GM12878 (cell line): ENCODE data around the gene MSGN1. TPM values are rescaled to one million over a fixed set of nuclear protein-coding genes. Genes with fewer than 3 reads are reported as not detected.

Experiments used
- ATAC-seq: fragments of 200-7000 bp; cut with Tn5 transposase; 3 replicates; pipeline ENCODE4 v1.9.1; 2020; ENCODE audit warnings: mild to moderate bottlenecking, moderate library complexity
- BruUV-seq: library from RNA; stranded (reverse); fragments of 400-500 nt; replicated peaks from 2 replicates; lab custom pipeline; 2021; lab: Mats Ljungman, UMichigan
- CTCF ChIA-PET: fragments of 300-600 bp; sonication (Branson Sonifier 250); formaldehyde crosslinking; extraction: SDS; loops from one replicate; lab custom pipeline; 2021; ENCODE audit warnings: inconsistent platforms; lab: Yijun Ruan, JAX
- POLR2A ChIA-PET: fragments of 350-600 bp; formaldehyde crosslinking; extraction: SDS; loops from one replicate; lab custom pipeline; 2021; ENCODE audit warnings: inconsistent platforms; lab: Charles Lee
- RAD21 ChIA-PET: fragments of 300-600 bp; sonication (Branson Sonifier 250); formaldehyde crosslinking; loops from one replicate; lab custom pipeline; 2023; ENCODE audit warnings: antibody characterized with exemption; ENCODE audit not compliant: unreplicated experiment; lab: Charles Lee
- SMC1A ChIA-PET: fragments of 300-600 bp; sonication (Branson Sonifier 250); formaldehyde crosslinking; loops from one replicate; lab custom pipeline; 2023; ENCODE audit not compliant: unreplicated experiment, uncharacterized antibody; lab: Charles Lee
- DNase-seq: peaks from one replicate; pipeline ENCODE4 v3.0.0-alpha.2; 2011; ENCODE audit warnings: low read depth, low spot score
- FAIRE-seq: peaks from 3 replicates; lab custom pipeline; 2011; peaks lifted over from hg19 to GRCh38; lab: Jason Lieb, UNC
- H2AFZ ChIP-seq: 2 replicates; pipeline ENCODE4 v1.6.0; 2011; ENCODE audit warnings: low read depth, low read length, control low read depth; ENCODE audit not compliant: control insufficient read depth
- H3K27ac ChIP-seq: 2 replicates; pipeline ENCODE4 v1.5.1; 2011; ENCODE audit warnings: control low read depth; ENCODE audit not compliant: control insufficient read depth, insufficient read depth
- H3K27me3 ChIP-seq, 2 experiments: replicated peaks in 1 of 2; 2 replicates each; pipeline versions ENCODE4 v1.6.0 to v1.6.1; 2011; ENCODE audit warnings: low read length in 1 of 2; ENCODE audit not compliant: control insufficient read depth in 2 of 2, insufficient read depth in 2 of 2
- H3K36me3 ChIP-seq, 2 experiments: 2 replicates each; pipeline ENCODE4 v1.5.1; 2011; ENCODE audit warnings: low read length in 1 of 2; ENCODE audit not compliant: control insufficient read depth in 2 of 2, insufficient read depth in 2 of 2
- H3K4me1 ChIP-seq: 2 replicates; pipeline ENCODE4 v1.6.1; 2011; ENCODE audit warnings: mild to moderate bottlenecking, low read length, moderate library complexity, mixed read lengths; ENCODE audit not compliant: control insufficient read depth, insufficient read depth
- H3K4me2 ChIP-seq: 2 replicates; pipeline ENCODE4 v1.6.0; 2011; ENCODE audit warnings: control low read depth; ENCODE audit not compliant: control insufficient read depth, insufficient read depth
- H3K4me3 ChIP-seq: fragments of 200-600 bp; sonication (generic); 2 replicates; pipeline ENCODE4 v1.5.1; 2016
- H3K79me2 ChIP-seq: 2 replicates; pipeline ENCODE4 v1.6.0; 2011; ENCODE audit warnings: low read length; ENCODE audit not compliant: control insufficient read depth, insufficient read depth
- H3K9ac ChIP-seq: 2 replicates; pipeline ENCODE4 v1.8.0; 2011; ENCODE audit warnings: low read length, control low read depth, mixed read lengths; ENCODE audit not compliant: control insufficient read depth, insufficient read depth
- H3K9me3 ChIP-seq: replicated peaks from 3 replicates; pipeline ENCODE4 v1.5.1; 2011; ENCODE audit warnings: mild to moderate bottlenecking, low read length; ENCODE audit not compliant: control insufficient read depth, insufficient read depth
- H4K20me1 ChIP-seq: 2 replicates; pipeline ENCODE4 v1.6.0; 2011; ENCODE audit not compliant: control insufficient read depth, insufficient read depth
- WGBS: methylation state at CpG from one replicate; pipeline ENCODE4 v1.1.6; 2016; ENCODE audit warnings: low lambda C conversion rate; ENCODE audit not compliant: insufficient replicate concordance, insufficient coverage; ENCODE audit errors: missing lambda C conversion rate; 5-methylcytosine and 5-hydroxymethylcytosine counted together
- in situ Hi-C: fragments of 300-500 bp; cut with MboI; formaldehyde crosslinking; loops from 9 replicates; pipeline ENCODE4 v1.14.3; 2018; ENCODE audit warnings: mixed read lengths
- intact Hi-C: fragments of 100-400 bp; cut with micrococcal nuclease; formaldehyde crosslinking; loops from one replicate; pipeline ENCODE4 v1.14.2; 2022; ENCODE audit not compliant: unreplicated experiment
- polyA plus RNA-seq, 11 experiments: library from polyadenylated mRNA; depleted of rRNA in 4 of 11; unstranded in 6 of 11; stranded (reverse) in 5 of 11; fragments of >200 nt; fragmentation: Nextera tagmentation in 4 of 11; fragmentation: Illumina TruSeq in 1 of 11; extraction: Ambion mirVana in 4 of 11; extraction: Trizol in 1 of 11; gene quantifications; 1 replicate in 1 of 11; 2 replicates in 10 of 11; pipeline versions ENCODE4 v1.2.1 to v1.2.3, GENCODE V29; 2011 to 2016; ENCODE audit warnings: inconsistent platforms in 2 of 11, missing spikeins in 2 of 11, low read depth in 1 of 11
- total RNA-seq, 4 experiments: library from RNA; depleted of rRNA in 3 of 4; stranded (reverse); fragments of >200 nt in 3 of 4; fragmentation: Illumina TruSeq in 1 of 4; extraction: Trizol in 1 of 4; gene quantifications; 2 replicates each; pipeline versions ENCODE4 v1.2.1 to v1.2.3, GENCODE V29; 2013 to 2021
- TF ChIP-seq, protein P1 (sequence below): fragments of 450-650 bp; formaldehyde crosslinking; IDR thresholded peaks from 2 replicates; pipeline ENCODE4 v1.4.0; 2020; ENCODE audit warnings: mild to moderate bottlenecking, moderate library complexity

Gene MSGN1
- total and polyA plus RNA-seq, 10 of the 15 experiments (the other 5 are each of a cell fraction or from before 2014, with no cell fraction given): 0.27 TPM; not detected in 9

DNA sequence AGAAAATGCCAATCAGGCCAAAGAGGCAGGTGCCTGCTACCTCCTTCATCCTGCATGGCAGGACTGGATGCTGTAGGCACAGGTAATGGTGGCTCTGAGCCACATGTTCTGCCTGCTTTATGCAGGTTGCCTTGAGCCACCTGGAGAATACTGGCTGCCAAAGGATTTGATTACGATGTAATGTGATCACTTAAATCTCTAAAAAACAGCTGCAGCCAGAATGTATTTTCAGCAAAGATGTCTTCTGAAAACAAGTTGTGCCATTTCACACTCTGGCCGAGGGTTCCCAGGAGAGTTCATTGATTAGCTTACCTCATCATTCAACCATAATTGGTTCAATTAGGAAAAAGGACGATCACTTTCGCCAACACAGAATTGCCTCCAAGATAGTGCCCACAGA, 17.9 kb upstream of the MSGN1 start:
- no peaks in the 10 kb centered on the region for H3K79me2 ChIP-seq
- POLR2A ChIA-PET: interaction anchor here (0.6 to 9.6 kb wide), 4 partner anchors 9 to 44 kb away, joined by 4 to 108 read pairs (median 9); partner anchors contain the start of genes GEN1, MSGN1 and SMC6
- CTCF ChIA-PET: interaction anchor here (2.0 kb wide), 1 partner anchor 31 kb away, joined by 7 read pairs; no protein-coding TSS in a partner anchor
- H4K20me1 ChIP-seq: no peaks in the 10 kb centered on the region
- ATAC-seq (no peak), FAIRE-seq (no peak), DNase-seq (no peak)
- no peak overlapping the region for H3K27ac ChIP-seq
- WGBS: 98% methylated on average over 4 of the region's 4 CpGs
- RAD21 ChIA-PET: interaction anchor here (1.2 to 9.9 kb wide), 5 partner anchors 15 to 47 kb away, joined by 3 to 96 read pairs (median 4); no protein-coding TSS in a partner anchor
- in situ Hi-C loops: no loop called here
- H3K27me3 ChIP-seq: no peaks in the 10 kb centered on the region
- no peaks in the 10 kb centered on the region for H3K9me3 ChIP-seq
- no peak overlapping the region for H3K4me3 ChIP-seq
- TF ChIP-seq, protein P1, sequence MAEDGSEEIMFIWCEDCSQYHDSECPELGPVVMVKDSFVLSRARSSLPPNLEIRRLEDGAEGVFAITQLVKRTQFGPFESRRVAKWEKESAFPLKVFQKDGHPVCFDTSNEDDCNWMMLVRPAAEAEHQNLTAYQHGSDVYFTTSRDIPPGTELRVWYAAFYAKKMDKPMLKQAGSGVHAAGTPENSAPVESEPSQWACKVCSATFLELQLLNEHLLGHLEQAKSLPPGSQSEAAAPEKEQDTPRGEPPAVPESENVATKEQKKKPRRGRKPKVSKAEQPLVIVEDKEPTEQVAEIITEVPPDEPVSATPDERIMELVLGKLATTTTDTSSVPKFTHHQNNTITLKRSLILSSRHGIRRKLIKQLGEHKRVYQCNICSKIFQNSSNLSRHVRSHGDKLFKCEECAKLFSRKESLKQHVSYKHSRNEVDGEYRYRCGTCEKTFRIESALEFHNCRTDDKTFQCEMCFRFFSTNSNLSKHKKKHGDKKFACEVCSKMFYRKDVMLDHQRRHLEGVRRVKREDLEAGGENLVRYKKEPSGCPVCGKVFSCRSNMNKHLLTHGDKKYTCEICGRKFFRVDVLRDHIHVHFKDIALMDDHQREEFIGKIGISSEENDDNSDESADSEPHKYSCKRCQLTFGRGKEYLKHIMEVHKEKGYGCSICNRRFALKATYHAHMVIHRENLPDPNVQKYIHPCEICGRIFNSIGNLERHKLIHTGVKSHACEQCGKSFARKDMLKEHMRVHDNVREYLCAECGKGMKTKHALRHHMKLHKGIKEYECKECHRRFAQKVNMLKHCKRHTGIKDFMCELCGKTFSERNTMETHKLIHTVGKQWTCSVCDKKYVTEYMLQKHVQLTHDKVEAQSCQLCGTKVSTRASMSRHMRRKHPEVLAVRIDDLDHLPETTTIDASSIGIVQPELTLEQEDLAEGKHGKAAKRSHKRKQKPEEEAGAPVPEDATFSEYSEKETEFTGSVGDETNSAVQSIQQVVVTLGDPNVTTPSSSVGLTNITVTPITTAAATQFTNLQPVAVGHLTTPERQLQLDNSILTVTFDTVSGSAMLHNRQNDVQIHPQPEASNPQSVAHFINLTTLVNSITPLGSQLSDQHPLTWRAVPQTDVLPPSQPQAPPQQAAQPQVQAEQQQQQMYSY (CRISPR knock-in tag): no peak
- TF ChIP-seq, all 136 proteins: peak for 0
- no TSS peak for BruUV-seq
- intact Hi-C loops: no loop called here
- Histone ChIP-seq H2AFZ (no peak overlapping the region), H3K9ac (no peak overlapping the region), H3K4me2 (no peak overlapping the region), H3K4me1 (no peaks in the 10 kb centered on the region; the same call in 1 of the 2 replicates), H3K36me3 (no peaks in the 10 kb centered on the region)
- SMC1A ChIA-PET: interaction anchor here (1.3 to 12.9 kb wide), 6 partner anchors 15 to 47 kb away, joined by 7 to 288 read pairs (median 22); partner anchors contain the start of gene MSGN1
